ENCODE data around the gene RNGTT. TPM values are rescaled to one million over a fixed set of nuclear protein-coding genes. Genes with fewer than 3 reads are reported as not detected.
"Not testable (repeated sequence)": the region's sequence is repeated elsewhere in the genome, so short reads cannot be mapped to it uniquely, and the experiment has no call there.

Gene RNGTT
- total RNA-seq = 7.0 and 9.7 TPM in 2 replicates

DNA sequence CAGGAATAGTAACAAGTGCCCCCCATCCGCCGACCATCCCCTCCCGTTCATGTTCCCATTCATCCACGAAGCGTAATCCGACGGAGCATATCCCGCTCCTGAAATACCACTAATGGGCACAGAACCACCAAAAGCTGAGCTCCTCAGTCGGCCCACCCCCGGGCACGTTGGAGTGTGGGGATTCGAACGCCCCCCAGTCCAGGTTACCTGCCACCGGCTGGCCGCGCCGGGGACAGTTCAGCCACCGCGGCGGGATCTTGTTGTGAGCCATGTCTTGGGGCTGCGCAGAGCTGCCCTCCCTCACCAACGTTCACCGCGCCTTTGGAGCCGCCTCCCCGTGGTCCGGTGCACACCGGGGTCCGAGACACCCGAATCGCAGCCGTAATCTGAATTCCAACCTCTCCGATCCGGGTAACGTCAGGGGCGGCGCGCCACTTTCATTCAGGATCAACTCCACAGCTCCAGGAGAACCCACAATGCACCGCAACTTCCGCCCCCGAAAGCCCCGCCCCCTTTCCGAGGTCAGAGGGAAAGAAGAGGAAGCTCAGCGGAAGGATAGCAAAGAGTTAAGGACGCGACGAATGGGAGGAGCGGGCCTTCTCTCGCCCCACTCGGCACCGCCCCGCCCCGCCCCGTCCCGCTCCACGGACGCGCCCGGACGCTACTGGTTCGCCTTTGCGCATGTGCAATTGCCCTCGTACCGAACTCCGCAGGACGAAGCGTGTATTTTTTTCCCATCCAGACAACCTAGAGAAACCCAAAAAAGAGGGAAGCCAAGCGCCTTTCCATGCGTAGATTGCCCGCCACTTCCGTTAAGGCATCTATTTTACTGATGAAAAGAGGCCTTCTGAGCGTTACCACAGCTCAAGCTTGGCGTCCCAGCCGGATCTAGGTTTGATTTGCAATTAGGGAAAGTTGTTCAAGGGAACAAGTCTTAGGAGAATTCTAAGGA, at the start of gene RNGTT:
TSS of gene RNGTT (minus strand) at position 480 of the 952 bp plus-strand sequence. CDS start at position 271, 209 bp downstream.
- DNase-seq (ENCODE audit: low read depth in 2 of 2) = peak; percentile 97 to 98

DNA sequence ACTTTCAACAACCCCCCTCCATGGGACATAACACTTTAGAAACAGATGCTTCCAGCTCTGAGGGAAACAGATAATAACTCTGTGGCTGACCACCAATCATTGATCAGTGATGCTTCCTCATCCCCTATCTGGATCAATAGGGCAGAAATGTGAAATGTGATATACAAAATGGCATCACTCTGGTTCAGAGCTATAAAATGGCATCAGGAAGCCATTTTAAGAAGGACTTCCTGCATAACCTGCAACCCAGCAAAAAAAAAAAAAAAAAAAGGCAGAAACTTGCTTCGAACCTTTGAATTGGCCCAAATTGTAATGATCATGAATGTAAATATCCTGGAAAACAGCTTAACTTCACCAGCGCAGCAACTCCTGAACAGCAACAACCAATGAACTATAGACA, 48.0 kb upstream of the RNGTT start:
- DNase-seq (ENCODE audit: low read depth in 2 of 2) = no peak

DNA sequence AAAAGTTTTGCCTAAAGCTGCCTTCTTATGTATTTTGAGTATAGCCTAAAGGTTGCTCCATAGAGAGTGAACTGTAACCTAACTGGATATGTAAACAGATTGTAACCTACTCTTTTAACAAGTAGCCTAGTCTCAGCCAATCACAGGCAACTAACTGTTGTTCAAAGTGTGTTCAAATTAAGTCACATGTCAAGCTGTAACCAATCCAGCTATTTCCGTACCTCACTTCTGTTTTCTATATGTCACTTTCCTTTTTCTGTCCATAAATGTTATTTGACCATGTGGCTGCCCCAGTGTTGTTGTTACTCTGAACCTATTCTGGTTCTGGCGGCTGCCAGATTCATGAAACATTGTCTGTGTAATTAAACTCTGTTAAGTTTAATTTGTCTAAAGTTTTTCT, 47.4 kb upstream of the RNGTT start:
- no peak for DNase-seq (ENCODE audit: low read depth in 2 of 2)

DNA sequence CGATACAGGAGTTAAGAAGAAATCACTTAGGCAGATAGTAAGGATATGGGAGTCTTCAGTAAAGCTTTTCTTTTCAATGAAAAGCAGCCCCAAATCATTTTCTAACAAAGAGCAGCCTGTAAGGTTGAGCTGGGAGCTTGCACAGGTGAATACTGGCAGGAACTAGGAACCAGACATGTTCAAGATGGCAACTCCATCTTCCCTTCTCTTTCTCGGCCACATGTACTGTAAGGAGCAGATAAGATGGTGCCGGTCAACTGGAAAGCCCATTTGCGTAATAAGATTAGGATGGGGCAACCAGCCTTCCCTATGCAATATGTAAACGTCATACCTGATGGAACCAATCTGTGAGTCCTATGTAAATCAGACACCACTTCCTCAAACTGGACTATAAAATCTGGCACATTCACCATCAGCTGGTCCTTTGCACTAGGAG, 46.2 kb upstream of the RNGTT start:
- no peak for DNase-seq (ENCODE audit: low read depth in 2 of 2)

DNA sequence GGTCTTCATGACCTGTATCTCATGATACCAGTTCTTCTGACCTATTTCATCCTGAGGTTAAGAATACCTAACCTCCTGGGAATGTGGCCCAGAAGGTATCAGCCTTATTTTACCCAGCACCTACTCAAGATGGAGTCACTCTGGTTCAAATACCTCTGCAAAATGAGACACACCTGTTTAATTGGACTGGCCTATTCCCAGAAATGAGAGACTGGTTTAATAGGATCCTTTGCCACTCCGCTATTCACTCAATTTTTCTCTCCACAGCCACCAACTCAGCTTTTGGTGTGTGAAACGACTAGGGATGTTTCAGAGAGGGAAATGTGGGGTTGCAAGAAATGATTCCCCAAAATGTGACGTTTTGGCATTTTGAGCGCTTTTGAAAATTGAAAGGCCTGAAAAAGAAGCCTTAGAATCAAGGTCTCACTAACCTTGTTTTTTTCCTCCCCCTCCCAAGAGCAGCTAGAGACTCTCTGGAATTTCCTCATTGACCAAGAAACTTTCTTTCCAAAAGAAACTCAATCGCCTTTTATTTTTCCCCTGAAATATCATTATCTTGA, 45.5 kb upstream of the RNGTT start:
- no peak for DNase-seq (ENCODE audit: low read depth in 2 of 2)

DNA sequence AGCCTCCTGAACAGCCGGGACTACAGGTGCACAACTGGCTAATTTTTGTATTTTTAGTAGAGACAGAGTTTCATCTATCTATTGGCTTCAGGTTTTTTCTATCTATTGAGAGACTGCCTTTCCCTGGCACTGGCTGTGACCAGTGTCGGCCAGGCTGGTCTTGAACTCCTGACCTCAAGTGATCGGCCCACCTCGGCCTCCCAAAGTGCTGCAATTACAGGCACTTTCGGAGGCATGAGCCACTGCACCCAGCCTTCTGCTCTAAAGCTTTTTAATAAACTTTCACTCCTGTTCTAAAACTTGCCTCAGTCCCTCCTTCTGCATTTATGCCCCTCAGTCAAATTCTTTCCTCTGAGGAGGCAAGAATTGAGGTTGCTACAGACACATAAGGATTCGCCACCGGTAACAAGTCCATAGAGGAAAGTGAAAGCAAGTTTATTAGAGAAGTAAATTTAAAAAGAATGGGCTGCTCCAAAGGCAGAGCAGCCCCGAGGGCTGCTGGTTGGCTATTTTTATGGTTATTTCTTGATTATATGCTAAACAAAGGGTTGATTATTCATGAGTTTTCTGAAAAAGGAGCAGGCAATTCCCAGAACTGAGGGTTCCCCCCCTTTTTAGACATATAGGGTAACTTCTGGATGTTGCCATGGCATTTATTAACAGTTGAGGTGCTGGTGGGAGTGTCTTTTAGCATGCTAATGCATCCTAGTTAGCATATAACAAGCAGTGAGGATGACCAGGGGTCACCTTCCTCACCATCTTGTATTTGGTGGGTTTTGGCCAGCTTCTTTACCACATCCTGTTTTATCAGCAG, 44.8 kb upstream of the RNGTT start:
- no peak for DNase-seq (ENCODE audit: low read depth in 2 of 2)

DNA sequence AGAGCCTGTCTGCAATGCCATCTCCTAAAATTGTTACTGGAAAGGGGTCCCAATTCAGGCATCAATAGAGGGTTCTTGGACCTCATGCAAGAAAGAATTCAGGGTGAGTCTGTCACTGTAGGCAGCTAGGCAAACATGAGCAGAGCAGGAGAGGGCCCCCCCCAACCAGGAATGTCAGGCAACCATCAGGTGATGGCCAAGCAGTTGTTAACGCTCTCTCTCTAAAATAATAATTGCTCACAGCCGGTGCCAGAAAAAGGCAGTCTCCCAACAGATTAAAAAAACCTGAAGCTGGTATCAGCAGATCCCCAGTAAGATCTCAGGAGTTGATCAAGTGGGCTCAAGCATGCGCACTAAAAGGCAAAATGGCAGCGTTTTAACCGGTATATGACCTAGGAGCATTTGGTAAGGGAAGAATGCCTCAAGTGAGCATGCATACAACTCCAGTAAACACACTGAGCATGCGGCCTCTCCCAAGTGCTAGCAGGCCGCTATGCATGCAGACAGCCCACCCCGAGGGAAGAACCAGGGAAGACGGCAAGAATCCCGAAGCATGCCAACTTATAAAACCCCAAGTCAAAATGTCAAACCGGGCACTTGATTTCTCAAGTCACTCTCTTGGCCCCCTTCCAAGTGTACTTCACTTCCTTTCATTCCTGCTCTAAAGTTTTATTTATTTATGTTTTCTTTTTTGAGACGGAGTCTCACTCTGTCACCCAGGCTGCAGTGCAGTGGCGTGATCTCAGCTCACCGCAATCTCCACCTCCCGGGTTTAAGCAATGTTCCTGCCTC, 44.0 kb upstream of the RNGTT start:
- DNase-seq (ENCODE audit: low read depth in 2 of 2) = peak in 1 of 2 donors; percentile 33

DNA sequence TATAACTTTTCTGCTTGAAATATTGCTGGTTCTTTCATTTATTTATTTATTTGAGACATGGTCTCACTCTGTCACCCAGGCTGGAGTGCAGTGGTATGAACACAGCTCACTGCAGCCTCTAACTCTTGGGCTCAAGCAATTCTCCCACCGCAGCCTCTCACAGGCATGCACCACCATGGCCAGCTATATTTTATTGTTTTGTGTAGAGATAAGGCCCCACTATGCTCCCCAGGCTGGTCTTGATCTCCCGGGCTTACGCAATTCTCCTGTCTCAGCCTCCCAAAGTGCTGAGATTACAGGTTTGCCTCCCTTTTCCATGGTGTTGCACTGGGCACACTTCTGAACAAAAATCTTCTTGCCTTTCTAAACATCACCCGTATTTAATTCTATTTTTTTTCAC, 39.1 kb upstream of the RNGTT start:
- no peak for DNase-seq (ENCODE audit: low read depth in 2 of 2)

DNA sequence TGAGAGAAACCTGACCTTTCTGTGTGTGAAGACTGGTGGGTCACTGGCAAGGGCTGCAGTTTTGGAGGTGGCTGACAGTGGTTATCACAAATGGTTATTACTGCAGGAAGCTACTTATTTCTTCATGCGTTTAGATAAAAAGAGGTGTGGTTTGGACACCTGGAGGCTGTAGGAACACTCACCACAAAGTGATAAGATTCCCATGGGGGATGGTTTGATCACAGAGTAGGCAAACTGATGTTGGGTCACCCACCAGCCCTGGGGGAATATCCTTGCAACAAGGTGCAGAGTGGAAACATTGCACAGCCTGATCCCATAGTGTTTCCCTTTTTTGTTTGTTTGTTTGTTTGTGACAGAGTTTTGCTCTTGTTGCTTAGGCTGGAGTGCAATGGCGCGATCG, 33.9 kb upstream of the RNGTT start:
- DNase-seq (ENCODE audit: low read depth in 2 of 2) = no peak

DNA sequence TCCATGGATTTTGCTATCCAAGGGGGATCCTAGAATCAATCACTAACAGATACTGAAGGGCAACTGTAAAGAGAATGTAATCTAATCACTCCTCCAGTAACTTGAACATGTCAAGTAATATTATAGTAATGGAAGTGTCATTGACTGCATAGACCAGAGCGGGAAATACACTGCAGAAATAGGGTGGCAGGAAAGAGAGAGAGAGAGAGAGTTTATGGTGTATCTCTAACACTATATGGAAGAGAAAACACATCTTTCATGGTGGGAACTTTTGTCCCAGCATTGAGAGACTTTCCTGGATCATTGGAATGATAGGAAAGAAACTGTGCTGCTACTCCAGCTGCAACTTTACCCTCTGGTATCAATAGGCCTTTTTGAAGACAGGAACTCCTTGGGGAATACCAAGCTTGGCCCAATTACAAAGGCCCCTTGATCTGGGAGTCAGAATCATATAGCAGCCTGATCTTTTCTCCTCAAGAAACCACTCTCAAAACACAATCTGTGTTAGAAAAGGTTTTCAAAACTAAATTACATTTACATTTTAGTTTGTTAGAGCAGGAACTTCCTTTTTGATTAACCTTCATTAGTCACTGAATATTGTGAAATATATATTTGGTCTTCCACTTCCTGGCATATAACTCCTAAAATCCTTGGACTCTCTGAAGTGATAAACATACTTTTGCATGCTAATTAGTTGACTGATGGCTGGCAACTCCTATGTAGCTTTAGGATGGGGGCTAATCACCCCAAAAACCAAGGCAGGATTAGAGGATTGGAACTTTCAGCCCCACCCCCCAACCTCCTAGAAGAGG, 29.5 kb upstream of the RNGTT start:
- DNase-seq (ENCODE audit: low read depth in 2 of 2) = no peak

DNA sequence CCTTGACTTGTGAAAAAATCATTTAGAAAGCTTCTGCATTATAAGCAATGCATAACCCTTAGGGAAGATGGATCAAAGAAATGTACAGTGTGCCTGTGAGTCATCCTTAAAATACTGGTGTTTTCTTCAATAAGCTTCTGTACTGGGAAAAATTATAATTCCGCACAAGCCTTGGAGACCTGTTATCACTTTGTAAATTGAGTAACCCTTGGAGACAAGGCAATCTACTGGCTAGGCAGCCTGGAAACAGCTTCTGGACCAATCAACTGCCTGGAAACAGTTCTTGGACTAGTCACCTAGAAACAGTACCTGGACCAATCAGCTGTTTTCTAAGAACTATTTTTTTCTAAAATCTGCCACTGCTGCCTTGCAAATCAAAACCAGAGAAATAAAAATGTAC, 25.8 kb upstream of the RNGTT start:
- no peak for DNase-seq (ENCODE audit: low read depth in 2 of 2)

DNA sequence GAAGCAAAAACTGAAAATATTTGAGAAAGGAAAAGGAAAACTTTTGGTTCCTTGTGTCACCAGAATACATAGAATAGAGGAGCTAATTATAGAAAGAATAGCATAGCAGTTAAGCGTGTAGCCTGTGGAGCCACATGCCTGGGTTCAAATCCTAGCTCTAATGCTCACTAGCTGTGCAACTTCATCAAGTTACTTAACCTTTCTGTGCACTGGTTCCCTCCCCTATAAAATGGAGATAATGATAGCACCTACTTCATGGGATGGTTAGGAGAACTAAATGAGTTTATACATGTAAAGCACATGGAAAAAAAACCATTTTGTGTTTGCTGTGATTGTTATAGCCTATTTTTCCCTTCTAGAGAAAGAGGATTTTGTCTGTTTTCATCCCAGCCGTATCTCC, 24.5 kb upstream of the RNGTT start:
- DNase-seq (ENCODE audit: low read depth in 2 of 2) = no peak

DNA sequence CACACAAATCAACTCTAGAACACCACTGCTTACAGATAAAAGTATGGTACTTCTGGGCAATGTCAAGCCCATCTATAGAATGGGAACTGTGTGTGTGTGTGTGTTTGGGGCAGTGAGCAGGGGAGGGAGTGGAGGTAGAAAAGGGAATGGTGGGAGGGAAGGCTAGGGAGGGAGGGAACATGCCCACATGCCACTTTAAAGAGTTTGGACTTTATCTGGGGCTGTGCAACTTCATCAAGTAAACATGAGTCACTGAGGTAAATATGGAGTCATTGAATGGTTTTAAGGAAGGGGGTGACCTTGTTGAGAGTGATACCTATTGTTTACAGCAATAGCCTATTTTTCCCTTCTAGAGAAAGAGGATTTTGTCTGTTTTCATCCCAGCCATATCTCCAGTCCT, 22.5 kb upstream of the RNGTT start:
- DNase-seq (ENCODE audit: low read depth in 2 of 2) = no peak

DNA sequence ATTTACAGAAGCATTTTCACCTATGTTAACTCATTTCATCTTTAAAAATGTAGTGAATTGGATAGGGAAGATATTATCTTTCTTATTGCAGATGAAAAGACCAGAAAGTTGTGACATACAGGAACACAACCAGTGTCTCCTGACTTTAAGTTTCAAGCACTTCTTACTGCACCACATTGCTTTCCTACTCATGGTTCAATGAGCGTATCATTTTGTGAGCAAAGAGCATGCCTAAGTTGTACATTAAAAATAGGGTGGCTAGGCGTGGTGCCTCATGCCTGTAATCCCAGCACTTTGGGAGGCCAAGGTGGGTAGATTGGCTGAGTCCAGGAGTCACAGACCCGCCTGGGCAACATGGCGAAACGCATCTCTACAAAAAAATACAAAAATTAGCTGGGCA, 21.2 kb upstream of the RNGTT start:
- no peak for DNase-seq (ENCODE audit: low read depth in 2 of 2)

DNA sequence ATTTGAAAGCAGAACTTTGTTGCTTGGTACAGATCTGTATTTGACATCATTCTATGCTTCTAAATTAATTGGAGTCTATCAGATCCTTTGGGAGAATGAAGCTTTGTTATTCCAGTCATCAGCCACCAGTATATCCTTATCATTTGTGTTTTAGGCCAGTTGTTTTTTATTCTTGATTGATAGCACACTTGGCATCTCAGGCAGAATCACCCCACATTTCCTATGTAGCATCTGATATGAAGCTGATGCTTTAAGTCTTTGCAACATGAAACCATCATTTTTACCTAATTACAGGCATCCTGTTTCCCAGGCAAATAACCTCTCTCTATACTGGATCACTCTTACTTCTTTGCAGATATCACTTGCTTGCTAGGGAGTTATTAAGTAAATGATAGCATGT, 20.7 kb upstream of the RNGTT start:
- no peak for DNase-seq (ENCODE audit: low read depth in 2 of 2)

DNA sequence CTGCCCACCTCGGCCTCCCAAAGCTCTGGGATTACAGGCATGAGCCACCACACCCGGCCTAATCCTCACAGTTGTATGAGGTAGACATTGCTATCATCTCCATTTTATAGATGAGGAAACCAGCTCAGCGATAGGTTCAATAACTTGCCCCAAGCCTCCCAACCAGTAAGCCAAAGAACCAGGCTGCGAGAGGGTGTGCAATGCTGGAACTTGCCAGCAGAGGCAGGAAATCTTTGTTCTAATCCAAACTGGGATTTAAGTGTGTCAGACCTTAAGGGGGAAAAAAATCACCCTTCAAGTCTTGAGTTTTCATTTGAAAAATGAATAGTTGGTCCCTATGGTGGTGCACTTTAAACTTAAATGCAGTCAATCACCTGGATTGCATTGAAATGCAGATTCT, 20.1 kb upstream of the RNGTT start:
- peak; percentile 26 to 42 for DNase-seq (ENCODE audit: low read depth in 2 of 2)

DNA sequence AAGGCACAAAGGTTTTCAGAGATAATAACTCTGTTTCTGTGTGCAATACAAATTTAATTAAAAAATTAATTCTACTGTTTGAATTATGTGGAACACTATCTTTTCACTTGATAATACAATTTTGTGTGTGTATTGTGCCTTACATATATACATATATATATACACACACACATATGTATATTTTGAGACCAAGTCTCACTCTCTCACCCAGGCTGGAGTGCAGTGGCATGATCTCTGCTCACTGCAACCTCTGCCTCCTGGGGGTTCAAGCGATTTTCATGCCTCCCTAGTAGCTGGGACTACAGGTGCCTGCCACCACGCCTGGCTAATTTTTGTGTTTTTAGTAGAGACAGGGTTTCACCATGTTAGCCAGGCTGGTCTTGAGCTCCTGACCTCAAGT, 19.7 kb upstream of the RNGTT start:
- DNase-seq (ENCODE audit: low read depth in 2 of 2) = not testable (repeated sequence)

DNA sequence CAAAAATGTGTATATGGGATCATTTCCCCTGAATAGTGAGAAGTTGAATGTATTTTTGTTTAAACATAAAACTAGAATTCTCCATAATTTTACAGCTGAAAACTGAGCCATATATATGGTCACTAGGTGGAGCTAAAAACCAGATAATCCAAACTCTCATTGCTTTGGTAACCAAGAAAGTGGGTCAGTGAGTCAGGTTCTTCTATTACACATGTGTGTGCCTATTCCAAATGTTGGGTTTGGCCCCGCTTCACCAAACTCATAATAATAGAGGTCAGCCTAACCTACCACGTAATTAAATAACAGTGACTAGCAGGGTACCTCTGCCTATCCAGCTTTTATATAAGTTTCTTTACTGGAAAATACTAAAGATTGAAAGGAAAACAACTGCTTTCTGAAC, 19.3 kb upstream of the RNGTT start:
- DNase-seq (ENCODE audit: low read depth in 2 of 2) = peak; percentile 68 to 72

DNA sequence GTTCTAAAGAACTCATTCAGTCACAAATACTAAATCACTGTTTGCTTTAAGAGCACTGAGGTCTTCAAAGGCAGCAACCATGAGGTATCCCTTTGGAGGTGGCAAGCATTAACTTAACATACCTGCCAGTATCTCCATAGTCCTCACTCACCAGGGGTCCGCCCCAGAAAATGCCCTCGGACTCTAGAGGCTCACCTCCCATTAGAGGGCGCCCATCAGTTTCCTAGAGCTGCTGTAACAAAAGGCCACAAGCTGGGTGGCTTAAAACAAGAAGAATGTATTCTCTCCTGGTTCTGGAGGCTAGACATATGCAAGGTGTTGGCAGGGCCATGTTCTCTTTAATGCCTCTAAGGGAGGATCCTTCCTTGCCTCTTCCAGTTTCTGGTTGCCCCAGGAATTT, 12.0 kb upstream of the RNGTT start:
- DNase-seq (ENCODE audit: low read depth in 2 of 2) = no peak

All from lung microvascular endothelial cell (primary cell).